ENCODE results near the gene ANGPTL1. TPM values are rescaled to one million over a fixed set of nuclear protein-coding genes. Genes with fewer than 3 reads are reported as not detected.
"Not testable (repeated sequence)": the region's sequence is repeated elsewhere in the genome, so short reads cannot be mapped to it uniquely, and the experiment has no call there.

ANGPTL1 gene
- total RNA-seq, 1 donor from 2014 or later = not detected

DNA sequence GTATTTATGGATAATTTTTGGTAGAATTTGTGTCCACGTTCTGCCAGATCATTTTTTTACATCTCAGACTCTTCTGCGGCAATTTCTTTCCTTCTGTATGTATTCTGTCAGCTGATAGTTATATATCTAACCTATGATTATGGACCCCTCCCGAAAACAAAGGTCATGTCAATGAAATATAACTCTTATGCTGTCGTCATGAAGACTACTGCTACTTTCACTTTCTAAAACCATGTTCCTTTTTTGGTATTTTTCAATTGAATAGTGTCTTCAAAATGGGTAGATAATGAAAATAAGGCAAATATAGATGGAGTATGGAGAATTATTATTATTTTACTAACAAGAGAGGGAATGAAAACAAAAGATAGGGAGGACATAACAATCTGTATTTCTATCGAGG, 3.2 kb downstream of the ANGPTL1 start:
- DNase-seq = peak; percentile 20

DNA sequence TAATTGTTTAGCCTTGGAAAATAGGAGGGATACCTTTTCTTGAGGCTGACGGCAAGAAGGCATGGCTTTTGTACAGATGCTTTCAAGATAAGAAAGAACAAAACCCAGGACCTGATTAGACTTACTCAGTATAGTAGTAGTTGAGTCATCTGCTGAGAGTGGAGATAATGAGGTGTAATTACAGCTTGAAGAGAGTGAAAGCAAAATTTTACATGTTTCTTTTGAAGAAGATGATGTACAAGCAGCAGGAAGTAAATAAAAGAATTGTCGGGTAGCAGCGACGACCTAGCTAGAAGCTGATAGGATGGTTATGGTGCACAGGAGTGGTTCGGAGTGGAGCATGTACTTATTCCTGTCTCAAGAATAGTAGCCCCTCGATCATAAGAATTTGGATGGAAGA, 6.6 kb downstream of the ANGPTL1 start:
- no peak for DNase-seq

DNA sequence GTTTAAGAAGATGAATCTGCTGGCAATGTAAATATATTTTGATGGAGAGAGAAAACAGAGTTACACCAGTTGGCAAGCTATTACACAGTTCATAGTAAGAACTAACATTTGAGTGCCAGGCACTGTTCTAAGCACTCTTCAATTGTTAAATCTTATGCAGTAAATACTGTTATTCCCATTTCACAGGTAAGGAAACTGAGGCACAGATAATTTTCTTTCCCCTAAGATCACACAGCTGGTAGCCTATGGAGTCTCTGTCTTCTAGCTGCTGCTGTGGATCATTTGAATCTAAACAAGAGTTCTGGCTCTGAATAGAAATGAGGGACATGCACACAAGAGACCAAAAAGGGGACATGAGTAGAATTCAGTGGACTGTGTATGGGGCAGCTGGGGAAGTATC, 8.0 kb downstream of the ANGPTL1 start:
- DNase-seq = no peak

DNA sequence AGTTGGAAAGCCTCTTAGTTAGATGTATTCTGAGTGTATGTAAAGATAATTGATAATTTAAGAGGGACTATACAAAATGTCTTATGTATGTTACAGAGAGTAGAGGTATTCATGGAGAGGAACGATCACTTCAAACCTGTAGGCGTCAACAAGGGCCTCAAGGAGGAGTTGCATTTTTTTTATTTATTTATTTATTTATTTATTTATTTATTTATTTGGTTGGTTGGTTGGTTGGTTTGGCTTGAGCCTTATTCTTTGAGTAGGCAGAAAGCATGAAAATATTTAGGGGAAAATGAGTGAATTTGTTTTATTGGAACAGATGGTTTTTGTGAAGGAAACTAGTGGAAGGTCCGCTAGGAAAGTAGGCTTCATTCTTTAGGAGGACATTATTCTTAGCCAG, 8.5 kb downstream of the ANGPTL1 start:
- no peak for DNase-seq

DNA sequence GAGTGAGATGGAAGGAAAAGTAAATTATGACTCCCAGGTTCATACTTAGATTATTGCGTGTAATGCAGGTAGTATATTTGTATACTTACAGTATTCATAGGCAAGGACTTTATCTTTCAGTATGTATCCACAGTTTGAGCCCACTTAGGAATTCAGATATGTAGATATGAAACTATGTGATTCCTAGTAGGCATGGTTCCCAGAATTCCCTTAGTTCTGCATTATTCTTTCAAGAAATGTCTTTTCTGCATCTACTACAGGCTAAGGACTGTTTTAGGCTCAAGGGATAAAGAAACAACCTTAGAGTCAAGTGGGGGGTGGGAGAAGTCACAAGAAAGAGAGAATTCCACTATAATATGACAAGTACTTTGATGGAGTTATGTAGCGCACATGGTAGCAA, 13.8 kb downstream of the ANGPTL1 start:
- no peak for DNase-seq

DNA sequence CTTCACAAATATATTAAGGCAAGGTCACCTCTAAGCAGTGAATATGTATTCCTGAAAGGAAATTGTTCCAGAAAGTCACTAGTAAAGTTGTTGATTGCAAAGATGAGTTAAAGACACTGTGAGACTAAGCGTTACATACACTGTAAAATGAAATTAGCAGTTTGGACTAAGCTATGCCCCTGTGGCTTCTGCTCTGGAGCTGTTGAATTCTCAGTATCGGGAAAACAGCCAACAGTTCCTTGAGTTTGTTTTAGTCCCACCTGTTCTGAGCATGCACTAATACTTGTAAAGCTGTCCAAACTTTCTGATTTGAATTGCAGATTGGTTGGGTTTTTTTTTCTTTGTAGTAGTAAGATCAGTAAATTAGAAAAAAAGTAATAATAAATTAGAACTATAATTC, 21.0 kb downstream of the ANGPTL1 start:
- no peak for DNase-seq

DNA sequence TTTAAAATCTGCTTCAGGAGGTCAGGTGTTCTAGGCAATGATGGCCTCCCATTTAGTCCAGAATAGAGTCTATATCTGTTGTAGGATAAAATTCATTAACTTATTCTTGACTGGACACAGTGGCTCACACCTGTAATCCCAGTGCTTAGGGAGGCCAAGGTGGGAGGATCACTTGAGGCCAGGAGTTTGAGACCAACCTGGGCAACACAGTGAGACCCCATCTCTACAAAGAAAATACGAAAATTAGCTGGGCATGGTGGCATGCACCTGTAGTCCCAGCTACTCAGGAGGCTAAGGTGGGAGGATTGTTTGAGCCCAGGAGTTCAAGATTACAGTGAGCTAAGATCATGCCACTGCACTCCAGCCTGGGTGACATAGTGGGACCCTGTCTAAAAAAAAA, 23.0 kb downstream of the ANGPTL1 start:
- not testable (repeated sequence) for DNase-seq

DNA sequence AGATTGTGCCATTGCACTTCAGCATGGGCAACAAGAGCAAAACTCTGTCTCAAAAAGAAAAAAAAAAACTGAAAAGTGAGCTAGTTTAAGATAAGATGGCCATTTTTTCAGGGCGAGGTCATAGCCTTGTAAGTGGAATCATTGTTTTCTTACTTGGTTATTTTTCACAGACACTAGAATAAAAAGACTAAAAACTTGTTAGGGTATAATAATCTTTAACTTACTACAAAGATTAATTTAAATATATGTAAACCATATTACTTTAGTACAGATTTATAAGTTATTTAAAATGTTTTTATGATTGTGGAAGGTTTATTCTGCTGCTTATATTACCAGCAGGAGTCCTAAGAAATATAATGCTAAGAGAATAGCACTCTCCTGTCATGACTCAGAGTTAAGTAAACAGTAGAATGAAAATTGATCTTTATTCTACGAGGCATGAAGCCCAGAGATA, 23.5 kb downstream of the ANGPTL1 start:
- peak; percentile 44 for DNase-seq

DNA sequence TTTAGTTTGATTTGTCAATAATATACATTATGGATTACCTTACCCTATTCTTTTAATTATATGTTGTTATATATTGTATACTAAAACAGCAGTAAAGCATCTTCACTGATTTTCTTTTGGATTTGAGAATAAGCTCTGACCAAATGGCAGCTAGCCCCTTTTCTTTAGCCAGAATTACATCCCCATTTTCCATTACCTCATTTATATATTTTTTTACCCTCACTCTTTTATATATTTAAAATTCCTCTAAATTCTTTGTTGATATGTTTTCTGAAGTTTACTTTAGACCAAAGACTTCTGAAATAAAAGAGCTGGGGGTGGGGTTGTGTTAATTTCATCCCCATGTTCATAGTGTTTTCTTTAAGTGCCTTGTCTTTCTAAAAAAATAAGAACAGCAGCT, 24.6 kb downstream of the ANGPTL1 start:
- DNase-seq = no peak

DNA sequence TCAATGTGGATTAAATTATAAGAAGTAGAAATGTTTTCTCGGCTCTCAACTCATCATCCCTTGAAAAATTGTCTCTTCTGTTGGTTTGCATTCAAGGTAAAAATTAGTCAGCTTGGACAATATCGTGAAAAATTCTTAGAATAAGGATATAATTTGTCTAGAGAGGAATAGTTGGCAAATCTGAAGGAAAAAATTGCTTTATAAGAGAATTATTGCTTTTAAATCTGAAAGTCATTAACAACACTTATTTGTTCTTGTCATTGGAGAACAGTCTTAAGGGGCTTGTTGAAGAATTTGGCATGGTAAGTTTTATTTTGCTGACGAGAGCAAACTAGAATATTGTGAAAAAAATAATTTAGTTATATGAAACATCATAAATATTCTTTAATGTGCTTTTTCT, 26.4 kb downstream of the ANGPTL1 start:
- no peak for DNase-seq

DNA sequence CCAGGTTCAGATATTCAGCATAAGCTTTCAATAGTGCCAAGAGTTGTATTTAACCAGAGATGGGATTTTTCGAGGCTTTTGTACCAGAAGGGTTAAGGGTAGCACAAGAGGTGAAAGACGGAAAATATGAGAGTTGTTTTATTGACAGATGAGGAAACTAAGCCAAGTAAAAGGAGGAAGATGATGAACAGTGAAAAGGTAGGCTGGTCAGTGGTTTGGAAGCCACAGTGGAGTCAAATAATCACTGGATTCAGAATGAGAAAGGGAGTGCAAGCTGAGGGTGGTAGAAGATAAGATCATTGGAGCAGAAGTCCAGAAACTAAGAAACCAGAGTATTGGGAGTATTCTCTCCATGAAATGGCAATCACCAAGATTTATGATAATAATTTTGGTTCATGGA, 45.7 kb downstream of the ANGPTL1 start:
- no peak for DNase-seq

DNA sequence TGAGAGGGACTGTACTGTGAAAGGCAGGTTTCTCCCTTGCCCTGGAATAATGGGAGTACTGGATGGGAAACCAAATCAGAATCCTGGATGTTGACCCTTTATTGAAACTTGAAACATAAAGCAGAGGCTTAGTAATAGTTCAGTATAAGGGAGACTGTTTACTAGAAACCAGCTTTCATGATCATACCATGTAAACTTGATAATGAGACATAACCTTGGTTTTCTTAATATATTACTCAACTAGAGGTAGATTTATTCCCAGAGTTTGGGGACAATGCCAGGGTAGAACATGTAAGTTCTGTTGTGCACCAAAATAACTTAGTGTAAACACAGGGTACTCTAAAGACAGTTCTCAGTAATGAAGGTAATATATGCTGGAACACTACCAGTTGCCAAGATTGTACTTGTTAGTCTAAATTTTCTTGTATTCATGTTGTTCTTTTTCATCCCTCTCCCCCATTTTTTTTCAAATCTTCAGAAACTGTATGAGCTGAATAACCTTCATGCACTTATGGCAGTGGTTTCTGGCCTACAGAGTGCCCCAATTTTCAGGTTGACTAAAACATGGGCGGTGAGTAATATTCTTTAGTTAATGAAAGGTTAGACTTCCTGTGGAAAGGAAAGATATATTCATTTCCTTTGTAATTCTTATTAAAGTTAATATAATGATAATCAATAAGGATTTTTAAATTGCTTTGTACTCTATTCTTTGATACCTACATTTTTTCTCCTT, 49.6 kb downstream of the ANGPTL1 start:
- no peak for DNase-seq

DNA sequence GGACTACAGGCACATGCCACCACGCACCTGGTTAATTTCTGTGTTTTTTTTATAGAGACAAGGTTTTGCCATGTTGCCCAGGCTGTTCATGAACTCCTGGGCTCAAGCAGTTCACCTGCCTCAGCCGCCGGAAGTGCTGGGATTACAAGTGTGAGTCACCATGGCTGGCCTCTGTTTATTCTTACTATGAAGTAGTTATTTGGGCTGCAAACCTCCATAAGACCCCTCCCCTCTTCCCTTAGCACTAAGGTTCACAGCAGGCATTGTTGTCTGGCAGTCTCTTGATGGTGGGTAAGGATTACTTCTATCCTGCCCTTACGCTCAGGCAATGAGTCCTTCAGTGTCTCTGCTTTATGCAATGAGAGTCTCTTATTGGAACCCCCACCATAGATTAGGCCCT, 51.8 kb downstream of the ANGPTL1 start:
- no peak for DNase-seq

DNA sequence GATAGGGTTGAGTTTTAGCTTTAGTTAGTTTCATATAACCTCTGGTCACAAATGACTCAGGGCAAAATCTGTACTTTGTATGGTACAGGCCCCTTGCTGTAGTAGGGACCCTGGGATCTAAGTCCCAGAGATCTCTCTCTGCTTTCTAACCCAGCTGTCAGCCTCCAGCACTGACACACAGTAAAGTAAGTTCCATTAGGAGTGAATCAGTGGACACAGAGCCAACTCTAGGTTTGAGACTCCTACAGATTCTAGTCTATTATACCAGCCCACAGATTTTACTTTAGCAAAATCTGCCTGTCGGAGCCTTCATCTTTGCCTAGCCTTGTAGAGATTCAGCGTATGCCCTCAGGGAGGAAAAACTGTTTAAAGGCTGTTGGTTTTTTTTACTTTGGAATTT, 52.5 kb downstream of the ANGPTL1 start:
- DNase-seq = no peak

DNA sequence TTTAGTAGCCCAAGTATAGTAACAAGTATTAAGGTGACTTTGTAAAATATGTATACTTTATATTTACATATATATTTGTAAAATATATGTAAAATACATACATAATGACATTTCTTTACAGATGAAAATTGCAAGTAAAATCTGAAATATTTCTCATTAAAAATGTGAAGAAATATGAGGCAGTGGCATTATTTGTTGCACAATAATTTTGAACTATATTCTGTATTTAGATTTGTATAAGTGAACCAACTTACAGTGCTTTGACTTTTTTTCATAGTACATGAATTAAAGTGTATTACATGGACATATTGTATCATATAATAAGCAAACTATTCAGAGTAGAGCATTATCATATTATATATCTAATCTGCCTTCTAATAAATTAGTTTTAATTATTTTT, 60.3 kb downstream of the ANGPTL1 start:
- DNase-seq = no peak

DNA sequence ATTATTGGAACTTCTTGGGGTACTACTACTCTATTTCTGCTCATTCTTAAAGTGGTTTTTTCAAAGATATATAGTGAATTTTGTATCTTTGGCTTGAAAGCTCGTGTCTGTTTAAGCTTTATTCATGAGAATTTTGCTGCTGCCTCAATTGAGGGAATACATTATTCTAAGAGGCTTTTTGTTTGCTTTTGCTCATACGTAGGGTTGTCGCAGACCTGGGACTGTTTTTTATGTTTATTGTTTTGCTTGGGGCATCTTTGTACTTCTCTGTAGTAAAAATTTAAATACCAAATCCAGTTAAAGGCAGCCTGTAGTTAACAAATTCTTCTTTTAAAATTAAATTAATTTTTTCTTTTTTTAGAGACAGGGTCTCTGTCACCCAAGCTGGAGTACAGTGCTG, 62.3 kb downstream of the ANGPTL1 start:
- DNase-seq = no peak

DNA sequence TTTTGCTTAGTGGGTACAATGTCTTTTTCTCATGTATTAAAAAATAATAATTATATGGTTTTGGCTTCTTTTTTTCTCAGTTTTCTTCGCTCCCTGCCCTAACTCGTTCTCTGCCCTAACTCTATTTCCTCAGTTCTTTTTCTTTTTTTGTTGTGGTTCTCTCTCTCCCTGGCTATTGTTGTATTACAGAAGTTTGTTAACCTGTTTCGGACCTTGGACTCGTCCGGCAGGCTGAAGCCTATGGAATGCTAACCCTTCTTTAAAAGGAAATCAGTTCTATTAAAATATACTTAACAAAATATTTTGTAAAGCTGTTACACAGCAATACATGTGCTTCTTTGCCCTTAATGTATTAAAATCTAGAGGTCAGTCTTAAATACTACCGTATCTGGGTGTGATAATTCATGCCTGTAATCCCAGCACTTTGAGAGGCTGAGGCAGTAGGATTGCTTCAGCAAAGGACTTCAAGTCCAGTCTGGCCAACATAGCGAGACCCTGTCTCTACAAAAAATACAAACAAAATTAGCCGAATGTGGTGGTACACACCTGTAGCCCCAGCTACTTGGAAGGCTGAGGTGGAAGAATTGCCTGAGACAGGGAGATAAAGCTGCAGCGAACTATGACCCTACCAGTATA, 64.1 kb downstream of the ANGPTL1 start:
- DNase-seq = no peak

DNA sequence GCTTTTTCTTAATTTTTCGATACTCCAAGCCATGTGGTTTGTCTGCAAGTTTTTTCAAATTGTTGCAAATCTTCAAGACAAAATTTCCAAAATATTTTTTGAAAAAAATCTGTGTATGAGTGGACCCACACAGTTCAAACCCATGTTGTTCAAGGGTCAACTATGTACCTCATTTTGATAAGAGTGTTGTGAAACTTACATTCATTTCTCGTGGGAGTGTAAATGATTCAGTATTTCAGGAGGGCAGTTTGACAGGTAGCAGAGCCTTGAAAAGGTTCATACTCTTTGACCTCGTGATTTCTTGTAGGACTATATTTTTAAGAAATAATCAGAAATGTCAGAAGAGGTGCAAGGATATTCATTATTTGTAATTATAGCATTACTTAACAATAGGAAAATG, 68.0 kb downstream of the ANGPTL1 start:
- DNase-seq = no peak

Other genes starting within 250 kb of the ANGPTL1 start
- gene RALGPS2, start 145.8 kb downstream of the ANGPTL1 start, total RNA-seq = 38.5 and 57.9 TPM in 2 replicates
- 27.4 and 45.2 TPM in 2 replicates for gene FAM20B, start 154.8 kb upstream of the ANGPTL1 start, total RNA-seq
- 36.4 and 40.5 TPM in 2 replicates for gene TOR3A, start 211.0 kb upstream of the ANGPTL1 start, total RNA-seq

Measured in dermis blood vessel endothelial cell (primary cell).